KOPT-K1 (cell line): ENCODE measurements around the gene CACNA2D3.

Experiments used
- H3K27ac ChIP-seq: fragments of 200-600 bp; sonication (generic); 2 replicates; pipeline ENCODE4 v1.5.1; 2016; ENCODE audit warnings: antibody characterized with exemption, mild to moderate bottlenecking, low read depth, low read length; ENCODE audit not compliant: poor library complexity, severe bottlenecking
- H3K36me3 ChIP-seq: fragments of 200-600 bp; sonication (generic); 2 replicates; pipeline ENCODE4 v1.5.1; 2017; ENCODE audit warnings: antibody characterized with exemption, mild to moderate bottlenecking, low read length, moderate library complexity; ENCODE audit not compliant: insufficient read depth
- H3K9me3 ChIP-seq: fragments of 200-600 bp; sonication (generic); 2 replicates; pipeline ENCODE4 v1.5.1; 2017; ENCODE audit warnings: antibody characterized with exemption, low read length, mild to moderate bottlenecking; ENCODE audit not compliant: insufficient read depth, poor library complexity, severe bottlenecking

CACNA2D3 gene

GRCh38 chr3:54326951-54327350 lies 204.6 kb downstream of the CACNA2D3 start:
- no peaks in the 10 kb centered on the region for H3K36me3 ChIP-seq
- no peak overlapping the region for H3K27ac ChIP-seq
- H3K9me3 ChIP-seq, result no peaks in the 10 kb centered on the region

GRCh38 chr3:54331341-54331740 lies 209.0 kb downstream of the CACNA2D3 start:
- H3K9me3 ChIP-seq, result no peaks in the 10 kb centered on the region
- H3K36me3 ChIP-seq, result no peaks in the 10 kb centered on the region

GRCh38 chr3:54337846-54338245 lies 215.5 kb downstream of the CACNA2D3 start:
- Histone ChIP-seq H3K9me3 (no peaks in the 10 kb centered on the region), H3K36me3 (no peaks in the 10 kb centered on the region), H3K27ac (no peak overlapping the region)

More at GRCh38 chr3:54331341-54331740, 209.0 kb downstream of the CACNA2D3 start:
- H3K27ac ChIP-seq, result no peak overlapping the region

GRCh38 chr3:54339608-54340007 lies 217.3 kb downstream of the CACNA2D3 start:
- H3K36me3 ChIP-seq, result no peaks in the 10 kb centered on the region
- H3K9me3 ChIP-seq, result no peaks in the 10 kb centered on the region
- H3K27ac ChIP-seq, result no peak overlapping the region

- H3K27ac ChIP-seq, result no peak overlapping the region
- no peaks in the 10 kb centered on the region for H3K36me3 ChIP-seq
- no peaks in the 10 kb centered on the region for H3K9me3 ChIP-seq
Measured at GRCh38 chr3:54341811-54342210, 219.5 kb downstream of the CACNA2D3 start.

GRCh38 chr3:54342676-54343075 lies 220.3 kb downstream of the CACNA2D3 start:
- Histone ChIP-seq H3K36me3 (no peaks in the 10 kb centered on the region), H3K27ac (no peak overlapping the region), H3K9me3 (no peaks in the 10 kb centered on the region)

GRCh38 chr3:54343495-54343894 lies 221.1 kb downstream of the CACNA2D3 start:
- H3K36me3 ChIP-seq, result no peaks in the 10 kb centered on the region
- no peak overlapping the region for H3K27ac ChIP-seq
- no peaks in the 10 kb centered on the region for H3K9me3 ChIP-seq

GRCh38 chr3:54344601-54345231 lies 222.4 kb downstream of the CACNA2D3 start:
- Histone ChIP-seq H3K9me3 (no peaks in the 10 kb centered on the region), H3K36me3 (no peaks in the 10 kb centered on the region), H3K27ac (no peak overlapping the region)

GRCh38 chr3:54345847-54346375 lies 223.6 kb downstream of the CACNA2D3 start:
- H3K27ac ChIP-seq, result no peak overlapping the region
- no peaks in the 10 kb centered on the region for H3K36me3 ChIP-seq
- no peaks in the 10 kb centered on the region for H3K9me3 ChIP-seq

GRCh38 chr3:54347060-54347459 lies 224.7 kb downstream of the CACNA2D3 start:
- Histone ChIP-seq H3K27ac (no peak overlapping the region), H3K9me3 (no peaks in the 10 kb centered on the region), H3K36me3 (no peaks in the 10 kb centered on the region)

- no peaks in the 10 kb centered on the region for H3K9me3 ChIP-seq
- H3K36me3 ChIP-seq, result no peaks in the 10 kb centered on the region
- H3K27ac ChIP-seq, result no peak overlapping the region
Measured at GRCh38 chr3:54347933-54348332, 225.6 kb downstream of the CACNA2D3 start.

GRCh38 chr3:54349231-54349652 lies 226.9 kb downstream of the CACNA2D3 start:
- Histone ChIP-seq H3K36me3 (no peaks in the 10 kb centered on the region), H3K27ac (no peak overlapping the region), H3K9me3 (no peaks in the 10 kb centered on the region)

GRCh38 chr3:54349691-54350090 lies 227.3 kb downstream of the CACNA2D3 start:
- no peaks in the 10 kb centered on the region for H3K36me3 ChIP-seq
- H3K9me3 ChIP-seq, result no peaks in the 10 kb centered on the region
- H3K27ac ChIP-seq, result no peak overlapping the region

GRCh38 chr3:54353546-54353945 lies 231.2 kb downstream of the CACNA2D3 start:
- no peak overlapping the region for H3K27ac ChIP-seq
- no peaks in the 10 kb centered on the region for H3K36me3 ChIP-seq
- no peaks in the 10 kb centered on the region for H3K9me3 ChIP-seq

GRCh38 chr3:54353946-54354345 lies 231.6 kb downstream of the CACNA2D3 start:
- Histone ChIP-seq H3K9me3 (no peaks in the 10 kb centered on the region), H3K27ac (no peak overlapping the region), H3K36me3 (no peaks in the 10 kb centered on the region)

- Histone ChIP-seq H3K36me3 (no peaks in the 10 kb centered on the region), H3K9me3 (no peaks in the 10 kb centered on the region), H3K27ac (no peak overlapping the region)
Measured at GRCh38 chr3:54355800-54356199, 233.4 kb downstream of the CACNA2D3 start.
